ENCODE measurements around the gene TRABD2A. TPM values are rescaled to one million over a fixed set of nuclear protein-coding genes. Genes with fewer than 3 reads are reported as not detected.

The TRABD2A gene
- total RNA-seq, 6 donors from 2014 or later: 2.0 to 22.0 (median 6.2) TPM

GRCh38 chr2:84844141-84844540 is 36.7 kb downstream of the TRABD2A start:
- DNase-seq: no peak
- TF ChIP-seq CTCF (IDR thresholded peaks at IDR 0.05) (no peak), POLR2A (IDR thresholded peaks at IDR 0.05) (no peak), EP300 (IDR thresholded peaks at IDR 0.05) (no peak), POLR2AphosphoS5 (IDR thresholded peaks at IDR 0.05) (no peak)
- 89 to 95% methylated on average over 8 of the region's 8 CpGs for WGBS, 2 donors
- H3K36me3 ChIP-seq: no peaks in the 10 kb centered on the region
- ATAC-seq (ENCODE audit: low FRiP score in 2 of 2): no peak
- H3K27ac ChIP-seq: no peak overlapping the region
- no peaks in the 10 kb centered on the region for H3K27me3 ChIP-seq
- H3K4me1 ChIP-seq: peaks cover 0 to 6% (median 0%) of the 10 kb centered on the region in 4 donors
- H3K9me3 ChIP-seq: no peaks in the 10 kb centered on the region
- H3K4me3 ChIP-seq: no peak overlapping the region

- Histone ChIP-seq H3K4me3 (no peak overlapping the region), H3K36me3 (no peaks in the 10 kb centered on the region), H3K4me1 (peaks cover 0 to 2% (median 0%) of the 10 kb centered on the region in 4 donors), H3K27me3 (no peaks in the 10 kb centered on the region), H3K27ac (no peak overlapping the region), H3K9me3 (peaks cover 0 to 4% (median under 1%) of the 10 kb centered on the region in 4 donors)
- DNase-seq (no peak), ATAC-seq (ENCODE audit: low FRiP score in 2 of 2) (no peak)
- 93% methylated on average over 6 of the region's 6 CpGs for WGBS, 2 donors
- TF ChIP-seq CTCF (IDR thresholded peaks at IDR 0.05): no peak
- TF ChIP-seq POLR2A (IDR thresholded peaks at IDR 0.05): no peak
- TF ChIP-seq POLR2AphosphoS5 (IDR thresholded peaks at IDR 0.05): no peak
- TF ChIP-seq EP300 (IDR thresholded peaks at IDR 0.05): no peak
Measured at GRCh38 chr2:84841577-84841976, 39.3 kb downstream of the TRABD2A start.

- 76 to 80% methylated on average over 3 of the region's 3 CpGs for WGBS, 2 donors
- ATAC-seq (ENCODE audit: low FRiP score in 2 of 2): no peak
- H3K4me1 ChIP-seq: no peaks in the 10 kb centered on the region
- no peaks in the 10 kb centered on the region for H3K36me3 ChIP-seq
- no peak for TF ChIP-seq POLR2AphosphoS5 (IDR thresholded peaks at IDR 0.05)
- TF ChIP-seq POLR2A (IDR thresholded peaks at IDR 0.05): no peak
- no peak for TF ChIP-seq CTCF (IDR thresholded peaks at IDR 0.05)
- TF ChIP-seq EP300 (IDR thresholded peaks at IDR 0.05): no peak
- H3K27me3 ChIP-seq: no peaks in the 10 kb centered on the region
- no peak overlapping the region for H3K27ac ChIP-seq
- H3K9me3 ChIP-seq: peaks cover 0 to 8% (median 5%) of the 10 kb centered on the region in 4 donors
- H3K4me3 ChIP-seq: no peak overlapping the region
- DNase-seq: no peak
Measured at GRCh38 chr2:84840306-84840705, 40.6 kb downstream of the TRABD2A start.

- Histone ChIP-seq H3K27ac (no peak overlapping the region), H3K36me3 (no peaks in the 10 kb centered on the region), H3K4me3 (no peak overlapping the region), H3K4me1 (no peaks in the 10 kb centered on the region), H3K9me3 (peaks cover 0 to 8% (median 5%) of the 10 kb centered on the region in 4 donors), H3K27me3 (no peaks in the 10 kb centered on the region)
- DNase-seq (no peak), ATAC-seq (ENCODE audit: low FRiP score in 2 of 2) (no peak)
- no peak for TF ChIP-seq POLR2A (IDR thresholded peaks at IDR 0.05)
- no peak for TF ChIP-seq CTCF (IDR thresholded peaks at IDR 0.05)
- no peak for TF ChIP-seq EP300 (IDR thresholded peaks at IDR 0.05)
- no peak for TF ChIP-seq POLR2AphosphoS5 (IDR thresholded peaks at IDR 0.05)
- WGBS, 2 donors: 83 to 85% methylated on average over 4 of the region's 4 CpGs
Measured at GRCh38 chr2:84839851-84840250, 41.0 kb downstream of the TRABD2A start.

- H3K4me1 ChIP-seq: no peaks in the 10 kb centered on the region
- DNase-seq (no peak), ATAC-seq (ENCODE audit: low FRiP score in 2 of 2) (no peak)
Measured at GRCh38 chr2:84838434-84839145, 42.3 kb downstream of the TRABD2A start.

More at GRCh38 chr2:84838434-84839145, 42.3 kb downstream of the TRABD2A start:
- no peaks in the 10 kb centered on the region for H3K27me3 ChIP-seq
- no peak overlapping the region for H3K4me3 ChIP-seq
- no peaks in the 10 kb centered on the region for H3K36me3 ChIP-seq
- peaks cover 0 to 8% (median 5%) of the 10 kb centered on the region in 4 donors for H3K9me3 ChIP-seq
- TF ChIP-seq POLR2A (IDR thresholded peaks at IDR 0.05) (no peak), POLR2AphosphoS5 (IDR thresholded peaks at IDR 0.05) (no peak), EP300 (IDR thresholded peaks at IDR 0.05) (no peak), CTCF (IDR thresholded peaks at IDR 0.05) (no peak)
- H3K27ac ChIP-seq: no peak overlapping the region
- WGBS, 2 donors: 81 to 83% methylated on average over 2 of the region's 2 CpGs
